IMR-90 (cell line): ENCODE measurements around the gene SNTG2. TPM values are rescaled to one million over a fixed set of nuclear protein-coding genes. Genes with fewer than 3 reads are reported as not detected.

ENCODE experiments used
- ATAC-seq: fragments of 200-7000 bp; cut with Tn5 transposase; 2 replicates; pipeline ENCODE4 v1.9.1; 2020; ENCODE audit warnings: low read depth, mild to moderate bottlenecking, moderate library complexity
- BruUV-seq: library from RNA; stranded (reverse); fragments of 400-500 nt; replicated peaks from 2 replicates; lab custom pipeline; 2021; lab: Mats Ljungman, UMichigan
- CTCF ChIA-PET: fragments of 300-600 bp; formaldehyde crosslinking; extraction: SDS; loops from one replicate; lab custom pipeline; 2021; ENCODE audit warnings: antibody characterized with exemption; lab: Yijun Ruan, JAX
- POLR2A ChIA-PET: fragments of 300-600 bp; sonication (Branson Sonifier 250); formaldehyde crosslinking; loops from one replicate; lab custom pipeline; 2022; ENCODE audit warnings: antibody characterized with exemption; ENCODE audit not compliant: unreplicated experiment; lab: Charles Lee
- DNase-seq: peaks from one replicate; pipeline ENCODE4 v3.0.0; 2013
- H2AFZ ChIP-seq: replicated peaks from 2 replicates; pipeline ENCODE3; 2013; ENCODE audit warnings: low read length, mild to moderate bottlenecking; ENCODE audit not compliant: poor library complexity
- H2AK5ac ChIP-seq: 2 replicates; pipeline ENCODE4 v1.6.1; 2013; ENCODE audit warnings: low read depth, low read length, inconsistent platforms
- H2AK9ac ChIP-seq: replicated peaks from 2 replicates; pipeline ENCODE3; 2013; ENCODE audit warnings: mild to moderate bottlenecking, low read depth, low read length, moderate library complexity; ENCODE audit not compliant: poor library complexity
- H2BK120ac ChIP-seq: 2 replicates; pipeline ENCODE4 v1.6.1; 2013; ENCODE audit warnings: low read depth, low read length, inconsistent platforms
- H2BK15ac ChIP-seq: 3 replicates; pipeline ENCODE4 v1.6.1; 2013; ENCODE audit warnings: low read depth, low read length, inconsistent platforms
- H2BK20ac ChIP-seq: 2 replicates; pipeline ENCODE4 v1.6.1; 2013; ENCODE audit warnings: low read depth, mild to moderate bottlenecking, inconsistent platforms, low read length, moderate library complexity
- H2BK5ac ChIP-seq: 2 replicates; pipeline ENCODE4 v1.6.1; 2013; ENCODE audit warnings: mild to moderate bottlenecking, low read depth, low read length, inconsistent platforms; ENCODE audit not compliant: poor library complexity, severe bottlenecking
- H3K14ac ChIP-seq: replicated peaks from 2 replicates; pipeline ENCODE4 v1.6.1; 2013; ENCODE audit warnings: low read depth, low read length, inconsistent platforms
- H3K18ac ChIP-seq: 2 replicates; pipeline ENCODE4 v1.6.1; 2013; ENCODE audit warnings: low read depth, low read length, control low read depth
- H3K23ac ChIP-seq: 2 replicates; pipeline ENCODE4 v1.6.1; 2013; ENCODE audit warnings: low read depth, low read length, inconsistent platforms
- H3K27ac ChIP-seq: 2 replicates; pipeline ENCODE4 v1.5.1; 2013; ENCODE audit warnings: mild to moderate bottlenecking, control low read depth, low read length; ENCODE audit not compliant: insufficient read depth
- H3K27me3 ChIP-seq: 2 replicates; pipeline ENCODE4 v1.6.1; 2013; ENCODE audit warnings: low read length; ENCODE audit not compliant: control insufficient read depth, insufficient read depth
- H3K36me3 ChIP-seq: 2 replicates; pipeline ENCODE4 v1.6.1; 2013; ENCODE audit warnings: low read length, mixed read lengths; ENCODE audit not compliant: control insufficient read depth, insufficient read depth
- H3K4ac ChIP-seq: 2 replicates; pipeline ENCODE4 v1.6.1; 2013; ENCODE audit warnings: low read depth, low read length, inconsistent platforms
- H3K4me1 ChIP-seq: 2 replicates; pipeline ENCODE4 v1.6.1; 2013; ENCODE audit warnings: low read length, mixed read lengths; ENCODE audit not compliant: control insufficient read depth, insufficient read depth
- H3K4me2 ChIP-seq: 2 replicates; pipeline ENCODE4 v1.6.1; 2013; ENCODE audit warnings: low read depth, mild to moderate bottlenecking, control low read depth, low read length, moderate library complexity
- H3K4me3 ChIP-seq: 2 replicates; pipeline ENCODE4 v1.5.1; 2013; ENCODE audit warnings: low read depth, mild to moderate bottlenecking, control low read depth, low read length, moderate library complexity; ENCODE audit not compliant: insufficient read depth
- H3K56ac ChIP-seq: 2 replicates; pipeline ENCODE4 v1.6.1; 2013; ENCODE audit warnings: low read length, inconsistent platforms; ENCODE audit not compliant: insufficient read depth; ENCODE audit errors: extremely low read depth
- H3K79me1 ChIP-seq, 2 experiments: 2 replicates each; pipeline ENCODE4 v1.6.1; 2013; ENCODE audit warnings: low read length in 2 of 2, inconsistent platforms in 1 of 2, low read depth in 1 of 2
- H3K9ac ChIP-seq: 2 replicates; pipeline ENCODE4 v1.6.1; 2013; ENCODE audit warnings: low read depth, low read length, control low read depth
- H3K9me1 ChIP-seq: 2 replicates; pipeline ENCODE4 v1.6.1; 2013; ENCODE audit warnings: low read length, inconsistent platforms; ENCODE audit not compliant: insufficient read depth
- H3K9me3 ChIP-seq: 2 replicates; pipeline ENCODE4 v1.6.1; 2013; ENCODE audit warnings: low read length; ENCODE audit not compliant: control insufficient read depth, insufficient read depth
- H4K20me1 ChIP-seq: 2 replicates; pipeline ENCODE4 v1.6.1; 2013; ENCODE audit warnings: low read length, inconsistent platforms; ENCODE audit not compliant: insufficient read depth
- H4K5ac ChIP-seq: 2 replicates; pipeline ENCODE4 v1.6.1; 2013; ENCODE audit warnings: mild to moderate bottlenecking, low read depth, low read length, control low read depth
- H4K8ac ChIP-seq, 2 experiments: 2 replicates each; pipeline ENCODE4 v1.6.1; 2013; ENCODE audit warnings: low read depth in 2 of 2, low read length in 2 of 2, control low read depth in 1 of 2, inconsistent platforms in 1 of 2
- H4K91ac ChIP-seq: 2 replicates; pipeline ENCODE4 v1.6.1; 2013; ENCODE audit warnings: low read depth, low read length, inconsistent platforms; ENCODE audit not compliant: insufficient read depth
- CEBPB ChIP-seq: IDR thresholded peaks from 2 replicates; pipeline ENCODE4 v1.6.1; 2012; ENCODE audit warnings: low read depth, low read length, improper control_type of control experiment
- CHD1 ChIP-seq: IDR thresholded peaks from 2 replicates; pipeline ENCODE4 v1.6.1; 2012; ENCODE audit warnings: low read depth, low read length, improper control_type of control experiment
- CTCF ChIP-seq: conservative IDR thresholded peaks from 2 replicates; pipeline ENCODE4 v1.5.1; 2012; ENCODE audit warnings: mild to moderate bottlenecking, low read depth, low read length, improper control_type of control experiment
- ELK1 ChIP-seq: fragments of 150-350 bp; IDR thresholded peaks from 2 replicates; pipeline ENCODE4 v1.6.1; 2016; ENCODE audit warnings: low read depth, mild to moderate bottlenecking, low read length, moderate library complexity, borderline replicate concordance
- FOS ChIP-seq: fragments of 150-350 bp; IDR thresholded peaks from 2 replicates; pipeline ENCODE4 v1.6.1; 2016; ENCODE audit warnings: low read depth, low read length
- MAFK ChIP-seq: IDR thresholded peaks from 2 replicates; pipeline ENCODE4 v1.6.1; 2012; ENCODE audit warnings: low read depth, low read length, improper control_type of control experiment
- MAZ ChIP-seq: IDR thresholded peaks from 2 replicates; pipeline ENCODE4 v1.6.1; 2012; ENCODE audit warnings: low read depth, mild to moderate bottlenecking, low read length, improper control_type of control experiment, moderate library complexity, borderline replicate concordance
- MXI1 ChIP-seq: IDR thresholded peaks from 2 replicates; pipeline ENCODE4 v1.6.1; 2012; ENCODE audit warnings: low read depth, mild to moderate bottlenecking, low read length, moderate library complexity, borderline replicate concordance
- NFE2L2 ChIP-seq: fragments of 150-350 bp; IDR thresholded peaks from 2 replicates; pipeline ENCODE4 v1.6.1; 2016; ENCODE audit warnings: low read depth, mild to moderate bottlenecking, low read length
- POLR2A ChIP-seq: IDR thresholded peaks from 2 replicates; pipeline ENCODE4 v1.6.1; 2012; ENCODE audit warnings: mild to moderate bottlenecking, low read depth, low read length
- RCOR1 ChIP-seq: IDR thresholded peaks from 2 replicates; pipeline ENCODE4 v1.6.1; 2012; ENCODE audit warnings: mild to moderate bottlenecking, low read length, improper control_type of control experiment; ENCODE audit not compliant: insufficient replicate concordance
- RFX5 ChIP-seq: IDR thresholded peaks from 2 replicates; pipeline ENCODE4 v1.8.0; 2012; ENCODE audit warnings: low read depth, mild to moderate bottlenecking, low read length, moderate library complexity
- SMC3 ChIP-seq: fragments of 150-350 bp; IDR thresholded peaks from 2 replicates; pipeline ENCODE4 v1.6.1; 2016; ENCODE audit warnings: low read depth, mild to moderate bottlenecking, antibody characterized with exemption, low read length, moderate library complexity
- WGBS, 2 experiments: methylation state at CpG; one replicate each; pipeline versions ENCODE4 v1.1.5 to v1.1.7; 2013; ENCODE audit warnings: missing lambda C conversion rate in 2 of 2; ENCODE audit not compliant: insufficient read length in 1 of 2; ENCODE audit errors: extremely low coverage in 2 of 2; 5-methylcytosine and 5-hydroxymethylcytosine counted together
- dilution Hi-C: fragments of 300-500 bp; cut with HindIII; formaldehyde crosslinking; loops from one replicate; pipeline ENCODE4 v1.14.3; 2018; ENCODE audit warnings: low sequenced_read_pairs; ENCODE audit not compliant: unreplicated experiment
- in situ Hi-C: fragments of 300-500 bp; cut with MboI; formaldehyde crosslinking; loops from 3 replicates; pipeline ENCODE4 v1.14.3; 2019; ENCODE audit warnings: low sequenced_read_pairs, inconsistent platforms, mixed read lengths
- intact Hi-C: fragments of 100-400 bp; cut with micrococcal nuclease; formaldehyde crosslinking; loops from 2 replicates; pipeline ENCODE4 v1.10.0; 2022
- polyA plus RNA-seq, 3 experiments: library from polyadenylated mRNA; depleted of rRNA; stranded (reverse); fragments of >200 nt; gene quantifications; 2 replicates each; pipeline ENCODE4 v1.2.3, GENCODE V29; 2012; ENCODE audit warnings: low replicate concordance in 1 of 3
- total RNA-seq: library from RNA; depleted of rRNA; stranded (reverse); fragments of >200 nt; gene quantifications from 2 replicates; pipeline ENCODE4 v1.2.3, GENCODE V29; 2012

Gene SNTG2
- total and polyA plus RNA-seq, 2 of the 4 experiments (the other 2 are of a cell fraction) = under 0.01 to 0.17 TPM

GRCh38 chr2:1209246-1209645 lies 258.6 kb downstream of the SNTG2 start:
- Histone ChIP-seq H2AK5ac (no peak overlapping the region), H3K4me2 (no peak overlapping the region), H3K27ac (no peak overlapping the region), H3K4ac (no peak overlapping the region), H3K56ac (no peak overlapping the region), H3K27me3 (no peaks in the 10 kb centered on the region), H3K79me1 (no peaks in the 10 kb centered on the region), H4K91ac (no peak overlapping the region), H3K36me3 (no peaks in the 10 kb centered on the region), H3K18ac (no peak overlapping the region), H2BK5ac (no peak overlapping the region), H3K4me3 (no peak overlapping the region), H3K9me1 (no peaks in the 10 kb centered on the region), H2AFZ (no peak overlapping the region), H2BK15ac (no peak overlapping the region), H3K23ac (no peak overlapping the region), H2BK20ac (no peak overlapping the region), H3K9me3 (peaks cover 14% of the 10 kb centered on the region; the same call in 1 of the 2 replicates), H4K5ac (no peak overlapping the region), H3K4me1 (no peaks in the 10 kb centered on the region), H3K14ac (no peak overlapping the region), H4K20me1 (no peaks in the 10 kb centered on the region), H2BK120ac (no peak overlapping the region), H3K9ac (no peak overlapping the region), H2AK9ac (no peak overlapping the region), H4K8ac (no peak overlapping the region)
- no TSS peak for BruUV-seq
- ATAC-seq = no peak
- 72% methylated on average over 4 of the region's 4 CpGs; no CpG with 5 or more reads in 1 of the 2 experiments for WGBS, 2 experiments
- ChIA-PET POLR2A (no interaction called here), CTCF (no interaction called here)
- intact Hi-C loops = no loop called here
- in situ Hi-C loops = no loop called here
- DNase-seq = no peak
- TF ChIP-seq MXI1 (no peak), RCOR1 (no peak), CEBPB (no peak), MAFK (no peak), CTCF (no peak), ELK1 (no peak), RFX5 (no peak), CHD1 (no peak), NFE2L2 (no peak), FOS (no peak), POLR2A (no peak), SMC3 (no peak), MAZ (no peak)
- dilution Hi-C loops = no loop called here
